Measurements from ENCODE around the gene TMEM200B.
"Not testable (repeated sequence)": the region's sequence is repeated elsewhere in the genome, so short reads cannot be mapped to it uniquely, and the experiment has no call there.

TMEM200B gene

DNA sequence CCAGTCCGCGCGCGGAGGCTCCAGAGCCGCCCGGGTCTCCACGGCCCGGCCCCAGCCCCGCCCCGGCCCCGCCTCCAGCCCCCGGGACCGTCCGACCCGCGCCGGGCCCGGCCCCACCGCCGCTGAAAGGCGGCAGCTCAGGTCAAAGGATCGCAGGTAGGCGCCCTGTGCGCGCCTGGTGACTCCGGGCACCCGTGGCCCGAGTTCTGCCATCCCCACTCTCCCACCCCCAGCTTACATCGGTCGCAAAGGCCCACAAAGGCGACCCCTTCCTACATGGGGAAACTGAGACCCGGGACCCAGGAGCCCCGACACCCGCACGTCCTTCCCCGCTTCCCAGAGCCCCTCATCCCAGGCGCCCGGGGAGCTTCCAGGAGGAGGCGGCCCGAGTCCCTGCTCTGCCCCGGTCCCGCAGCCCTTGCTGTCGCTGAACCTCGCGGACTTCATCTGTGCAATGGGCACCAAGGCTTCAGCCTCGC, at the start of gene TMEM200B:
Gene TMEM200B (minus strand): TSS at position 17 of the 479 bp plus-strand sequence. CDS start 2,075 bp downstream, outside the sequence.
- no peak for DNase-seq (ENCODE audit: low read depth in 2 of 2)

- no peak for DNase-seq (ENCODE audit: low read depth in 2 of 2)
Measured at GRCh38 chr1:29172415-29172939, 48.8 kb upstream of the TMEM200B start.

DNA sequence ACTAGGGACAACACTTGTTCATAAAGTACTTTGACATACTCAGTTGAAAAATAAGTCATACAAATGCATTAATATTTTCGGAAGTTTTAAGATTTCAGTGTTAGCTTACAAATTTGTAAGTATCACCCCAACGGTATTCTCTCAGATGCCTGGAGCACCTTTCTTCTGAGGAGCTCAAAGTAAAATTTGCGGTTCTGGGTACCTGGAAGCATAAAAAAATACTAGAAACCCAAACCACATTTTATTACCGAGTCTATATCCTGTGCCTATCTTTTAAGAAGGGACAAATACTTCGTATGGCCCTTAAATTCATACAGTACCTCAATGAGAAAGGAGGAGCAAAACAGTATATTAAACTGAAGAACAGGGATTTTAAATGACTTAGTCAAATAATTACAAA, 47.8 kb upstream of the TMEM200B start:
- DNase-seq (ENCODE audit: low read depth in 2 of 2), result no peak

GRCh38 chr1:29171089-29171488, 47.4 kb upstream of the TMEM200B start:
- DNase-seq (ENCODE audit: low read depth in 2 of 2), result no peak

DNA sequence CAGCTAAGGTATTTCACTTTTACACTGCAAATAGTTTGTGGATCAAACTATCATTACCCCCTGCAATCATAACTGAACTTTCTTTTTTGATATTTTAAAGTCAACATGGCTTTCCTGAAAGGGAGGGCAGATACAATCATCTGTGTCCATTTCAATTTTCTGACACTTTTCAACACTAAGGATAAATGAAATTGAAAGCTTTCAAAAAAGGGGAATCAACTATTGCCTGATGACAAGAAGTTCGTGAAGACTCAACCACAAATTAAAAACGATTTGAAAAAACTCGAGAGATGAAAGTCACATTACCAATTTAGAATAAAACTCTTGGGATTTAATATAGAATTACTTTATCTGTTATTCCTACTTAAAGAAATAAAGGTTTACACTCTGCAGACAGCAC, 46.3 kb upstream of the TMEM200B start:
- no peak for DNase-seq (ENCODE audit: low read depth in 2 of 2)

DNA sequence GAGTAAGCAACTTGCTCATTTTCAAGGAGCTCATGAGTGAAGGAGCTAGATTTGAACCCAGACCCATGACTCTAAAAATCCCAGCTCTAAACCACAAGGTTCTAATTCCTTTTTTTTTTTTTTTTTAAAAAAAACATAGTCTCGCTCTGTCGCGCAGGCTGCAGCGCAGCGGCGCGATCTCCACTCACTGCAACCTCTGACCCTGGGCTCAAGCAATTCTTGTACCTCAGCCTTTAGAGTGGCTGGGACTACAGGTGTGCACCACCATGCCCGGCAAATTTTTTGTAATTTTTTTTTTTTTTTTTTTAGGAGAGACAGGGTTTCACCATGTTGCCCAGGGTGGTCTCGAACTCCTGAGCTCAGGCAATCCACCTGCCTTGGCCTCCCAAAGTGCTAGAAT, 44.2 kb upstream of the TMEM200B start:
- no peak for DNase-seq (ENCODE audit: low read depth in 2 of 2)

GRCh38 chr1:29166291-29166878, 42.7 kb upstream of the TMEM200B start:
- DNase-seq (ENCODE audit: low read depth in 2 of 2), result no peak

DNA sequence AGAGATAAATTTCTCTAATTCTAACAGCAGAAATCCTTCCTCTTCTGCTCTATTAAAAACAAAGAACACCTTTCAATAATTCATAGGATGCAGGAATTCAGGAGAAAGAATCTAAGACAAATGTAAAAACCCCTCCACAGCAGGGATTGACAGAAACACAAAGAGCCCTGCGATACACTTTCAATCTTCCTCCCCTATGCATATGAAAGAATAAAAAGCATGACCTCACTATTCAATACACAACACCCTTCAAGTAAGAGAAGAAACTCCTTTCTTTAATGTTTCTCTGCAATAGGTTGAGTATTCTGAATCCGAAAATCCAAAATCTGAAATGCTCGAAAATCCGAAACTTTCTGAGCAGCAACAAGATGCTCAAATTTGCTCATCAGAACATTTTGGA, 40.9 kb upstream of the TMEM200B start:
- DNase-seq (ENCODE audit: low read depth in 2 of 2), result no peak

- DNase-seq (ENCODE audit: low read depth in 2 of 2), result no peak
Measured at GRCh38 chr1:29162476-29163138, 38.9 kb upstream of the TMEM200B start.

GRCh38 chr1:29162025-29162424, 38.3 kb upstream of the TMEM200B start:
- no peak for DNase-seq (ENCODE audit: low read depth in 2 of 2)

DNA sequence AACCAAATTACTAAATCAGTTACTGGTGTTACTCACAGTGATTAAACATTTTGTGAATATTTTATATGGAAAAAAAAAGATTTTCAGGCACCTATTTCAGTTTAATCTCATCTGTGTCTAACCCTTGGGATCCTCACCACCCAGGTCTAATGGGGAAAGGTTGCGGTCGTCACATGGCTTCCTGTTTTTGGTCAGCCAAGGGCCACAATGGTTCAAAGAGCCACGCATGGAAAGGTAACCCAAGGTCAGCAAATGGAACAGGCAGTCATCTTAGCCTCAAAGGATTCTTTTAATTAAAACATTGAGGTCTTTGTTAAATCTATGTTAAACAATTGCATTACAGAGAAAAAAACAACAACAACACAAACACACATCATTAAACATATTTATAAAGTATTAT, 36.1 kb upstream of the TMEM200B start:
- DNase-seq (ENCODE audit: low read depth in 2 of 2), result no peak

GRCh38 chr1:29157269-29157601, 33.5 kb upstream of the TMEM200B start:
- no peak for DNase-seq (ENCODE audit: low read depth in 2 of 2)

DNA sequence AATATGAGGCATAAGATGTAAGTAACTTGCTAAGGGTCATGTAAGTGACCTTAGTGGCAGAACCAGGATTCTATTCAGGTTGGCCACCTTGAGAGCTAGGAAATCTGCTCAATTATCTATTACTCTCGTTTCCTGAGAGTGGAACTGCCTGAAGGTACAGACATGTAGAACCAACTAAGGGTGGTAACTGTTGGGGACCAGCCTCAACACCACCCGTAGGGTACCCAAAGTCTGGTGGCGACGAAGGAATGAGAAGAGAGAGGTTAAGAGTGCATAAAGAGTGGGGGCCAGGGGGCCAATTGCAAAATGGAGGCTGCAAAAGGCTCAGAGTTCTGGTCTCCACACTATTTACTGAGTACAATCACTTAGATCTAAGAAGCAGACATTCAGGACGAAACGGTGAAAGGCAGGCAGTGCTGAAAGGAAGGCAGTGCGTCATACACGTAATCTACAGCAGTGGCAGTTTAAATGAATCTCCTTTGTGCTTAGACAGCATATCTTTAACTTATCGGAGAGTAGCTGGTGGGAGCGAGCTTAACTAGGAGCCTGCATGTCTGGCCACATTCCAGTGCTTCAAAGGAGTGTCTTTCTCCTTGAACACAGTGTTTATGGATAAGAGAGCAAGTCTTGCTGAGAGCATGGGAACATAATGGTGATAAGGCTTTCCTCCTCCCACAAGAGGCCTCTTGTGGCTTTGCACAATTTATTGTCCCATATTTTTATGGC, 33.0 kb upstream of the TMEM200B start:
- no peak for DNase-seq (ENCODE audit: low read depth in 2 of 2)

- DNase-seq (ENCODE audit: low read depth in 2 of 2), result no peak
Measured at GRCh38 chr1:29152046-29152805, 28.5 kb upstream of the TMEM200B start.

DNA sequence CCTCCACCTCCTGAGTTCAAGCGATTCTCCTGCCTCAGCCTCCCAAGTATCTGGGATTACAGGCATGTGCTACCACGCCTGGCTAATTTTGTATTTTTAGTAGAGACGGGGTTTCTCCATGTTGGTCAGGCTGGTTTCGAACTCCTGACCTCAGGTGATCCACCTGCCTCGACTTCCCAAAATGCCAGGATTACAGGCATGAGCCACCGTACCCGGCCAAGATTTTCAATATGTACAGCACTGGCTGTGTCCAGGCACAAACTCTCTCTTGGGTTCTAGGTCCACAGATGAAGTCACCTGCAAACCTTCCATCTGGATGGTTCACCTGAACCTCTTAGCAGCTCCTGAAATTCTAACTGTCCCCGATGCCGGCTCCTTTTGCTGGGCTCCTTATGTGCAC, 26.6 kb upstream of the TMEM200B start:
- not testable (repeated sequence) for DNase-seq (ENCODE audit: low read depth in 2 of 2)

DNA sequence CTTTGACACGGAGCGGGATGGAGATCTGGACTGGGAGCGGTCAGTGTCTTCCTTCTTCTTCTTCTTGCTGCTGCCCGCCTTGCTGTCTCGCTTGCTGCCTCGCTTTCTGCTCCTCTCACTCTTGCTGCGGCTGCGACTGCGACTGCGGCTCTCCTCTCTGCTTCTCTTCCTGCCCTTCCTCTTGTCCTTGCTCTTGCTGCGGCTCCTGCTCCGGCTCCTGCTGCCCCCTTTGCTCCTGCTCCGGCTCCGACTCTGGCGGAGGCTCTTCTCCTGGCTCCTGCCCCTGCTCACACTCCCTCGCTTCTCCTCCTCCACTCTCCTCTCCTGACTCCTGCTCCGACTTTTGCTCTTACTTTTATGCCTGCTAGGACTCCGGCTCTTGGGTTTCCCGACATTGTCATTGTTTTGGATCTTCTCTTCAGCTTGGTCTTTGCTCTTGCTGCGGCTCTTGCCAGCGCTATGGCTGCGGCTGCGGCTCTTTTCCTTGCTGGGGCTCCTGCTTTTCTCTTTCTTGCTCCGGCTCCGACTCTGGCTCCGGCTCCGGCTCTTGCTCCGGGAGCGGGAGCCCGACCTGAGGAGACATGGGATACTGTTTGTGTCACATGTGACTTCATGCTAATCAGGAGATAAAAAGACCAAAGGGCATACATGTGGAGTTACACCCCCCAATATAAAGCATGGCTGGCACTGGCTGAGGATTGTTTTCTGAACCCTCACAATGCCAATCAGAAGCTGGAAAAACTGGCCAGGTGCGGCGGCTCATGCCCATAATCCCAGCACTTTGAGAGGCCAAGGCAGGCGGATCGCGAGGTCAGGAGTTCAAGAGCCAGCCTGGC, 25.2 kb upstream of the TMEM200B start:
- DNase-seq (ENCODE audit: low read depth in 2 of 2), result no peak

DNA sequence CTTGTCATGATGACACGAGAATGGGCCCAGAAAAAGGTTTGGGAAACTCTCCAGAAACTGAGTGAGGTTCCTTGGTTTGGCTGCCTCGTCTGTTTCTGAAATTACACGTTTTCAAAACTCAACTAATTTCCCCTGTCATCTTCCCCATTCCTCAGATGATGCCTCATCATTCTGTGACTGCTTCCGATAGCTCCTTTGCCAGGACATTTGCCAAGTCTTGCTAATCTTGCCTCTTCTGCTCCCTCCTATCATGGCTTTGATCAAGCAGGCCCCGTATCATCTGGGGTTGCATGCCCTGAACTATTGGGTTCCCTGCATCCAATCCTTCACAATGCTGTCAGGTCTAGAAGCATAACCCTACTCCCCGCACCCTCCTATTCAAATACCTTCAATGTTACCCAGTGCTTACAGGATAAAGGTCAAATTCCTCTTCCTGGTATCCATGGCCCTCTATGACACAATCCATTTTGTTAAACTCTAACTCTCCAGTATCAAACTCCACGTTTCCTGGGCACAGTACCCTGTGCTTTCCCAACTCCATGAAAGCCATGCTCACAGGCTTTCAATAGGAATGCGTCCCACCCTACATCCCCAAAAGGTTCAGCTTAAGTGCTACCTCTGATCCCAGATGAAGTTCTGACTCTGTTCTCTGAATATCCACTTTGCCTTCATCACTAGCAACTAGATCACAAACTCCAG, 22.2 kb upstream of the TMEM200B start:
- no peak for DNase-seq (ENCODE audit: low read depth in 2 of 2)

- no peak for DNase-seq (ENCODE audit: low read depth in 2 of 2)
Measured at GRCh38 chr1:29144178-29144577, 20.5 kb upstream of the TMEM200B start.

DNA sequence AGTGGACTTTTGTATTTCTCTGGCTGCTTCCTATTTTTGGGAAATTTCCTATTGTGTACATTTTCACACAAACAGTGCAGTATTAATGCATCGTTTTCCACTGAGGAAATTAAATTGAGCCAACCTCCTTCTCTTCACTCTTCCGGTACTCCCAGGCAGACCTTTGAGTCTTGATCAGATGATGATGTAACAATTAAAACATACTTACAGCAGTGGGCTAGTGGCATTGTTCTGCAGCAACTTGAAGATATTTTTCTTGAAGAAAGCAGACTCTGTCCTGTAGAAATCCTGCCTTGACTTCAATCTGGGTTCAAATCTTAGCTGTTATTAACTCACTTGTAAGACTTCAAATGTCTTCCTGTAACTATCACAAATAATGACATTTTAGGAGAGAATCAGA, 19.0 kb upstream of the TMEM200B start:
- DNase-seq (ENCODE audit: low read depth in 2 of 2), result no peak

GRCh38 chr1:29136391-29136915, 12.8 kb upstream of the TMEM200B start:
- no peak for DNase-seq (ENCODE audit: low read depth in 2 of 2)

Data from stimulated activated CD8-positive, alpha-beta memory T cell treated with anti-CD3 and anti-CD28 coated beads, Interleukin-7, amount 100 ng/mL, for 4 hours (primary cell).